Smooth muscle cell of the brain vasculature (primary cell): ENCODE results near the gene TTC3.

Source experiments
- DNase-seq: peaks from one replicate; pipeline ENCODE4 v3.0.0-alpha.2; 2012; ENCODE audit warnings: low read depth, low spot score

TTC3 gene

DNA sequence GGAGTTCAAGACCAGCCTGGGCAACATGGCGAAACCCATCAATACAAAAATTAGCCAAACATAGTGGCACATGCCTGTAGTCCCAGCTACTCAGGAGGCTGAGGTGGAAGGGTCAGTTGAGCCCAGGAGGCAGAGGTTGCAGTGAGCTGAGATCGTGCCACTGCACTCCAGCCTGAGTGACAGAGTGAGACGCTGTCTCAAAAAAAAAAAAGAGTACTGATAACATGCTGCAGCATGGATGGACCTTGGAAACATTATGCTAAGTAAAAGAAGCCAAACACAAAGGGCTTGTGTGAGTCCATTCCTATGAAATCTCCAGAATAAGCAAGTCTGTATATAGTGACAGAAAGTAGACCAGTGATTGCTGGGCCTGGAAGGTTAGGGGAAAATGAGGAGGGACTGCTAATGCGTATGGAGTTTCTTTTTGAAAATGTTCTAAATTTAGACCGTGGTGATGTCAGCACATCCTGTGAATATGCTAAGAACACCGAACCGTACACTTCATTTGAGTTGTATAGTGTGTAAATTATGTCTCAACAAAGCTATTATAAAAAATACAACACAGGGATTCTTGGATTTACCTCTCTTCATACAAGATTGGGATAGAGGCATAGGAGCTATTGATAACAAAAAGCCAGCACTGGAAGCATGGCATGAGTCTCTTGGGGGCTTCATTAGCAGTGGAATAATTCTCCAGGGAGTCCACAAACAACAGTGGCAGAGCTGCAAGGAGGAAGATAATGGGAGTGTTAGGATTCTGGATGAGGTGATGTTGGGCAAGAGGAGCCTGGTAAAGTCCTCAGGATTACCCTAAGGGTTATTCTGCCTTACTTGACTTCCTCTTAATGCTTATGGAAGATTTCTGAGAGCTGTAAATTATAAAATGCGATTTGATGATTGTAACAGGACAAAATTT lies 73.5 kb downstream of the TTC3 start:
- no peak for DNase-seq

GRCh38 chr21:37149411-37149810 lies 76.4 kb downstream of the TTC3 start:
- no peak for DNase-seq

DNA sequence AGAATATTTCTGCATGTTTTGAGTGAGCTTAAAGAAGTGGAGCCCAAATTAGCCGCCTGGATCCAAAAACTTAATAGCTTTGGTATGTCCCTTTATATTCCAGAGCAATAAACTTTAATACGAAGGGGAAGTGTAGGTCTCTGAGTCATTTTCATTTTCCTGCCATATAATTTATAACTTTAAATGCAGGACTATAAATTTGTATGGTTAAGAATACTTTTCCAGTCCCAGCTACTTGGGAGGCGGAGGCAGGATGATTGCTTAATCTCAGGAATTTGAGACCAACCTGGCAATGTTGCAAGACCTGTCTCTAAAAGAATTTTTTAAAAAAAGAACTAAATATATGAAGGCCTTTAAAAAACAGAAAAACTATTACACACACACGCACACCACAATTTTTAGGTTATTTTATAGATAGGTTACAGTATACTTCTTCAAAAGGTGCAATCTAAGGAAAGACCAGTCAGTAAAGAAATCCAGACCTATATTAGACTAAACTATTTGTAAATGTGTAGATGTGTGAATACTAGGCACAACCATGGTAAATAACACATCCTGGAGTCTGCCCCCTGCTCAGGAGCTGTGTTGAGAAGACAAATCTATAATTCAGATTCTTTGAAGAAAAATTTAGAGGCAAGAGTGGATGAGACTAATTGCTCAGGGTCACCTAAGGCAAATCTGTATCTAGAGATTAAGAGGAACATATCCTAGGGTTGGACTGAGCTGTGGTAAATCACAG lies 80.3 kb downstream of the TTC3 start:
- no peak for DNase-seq

DNA sequence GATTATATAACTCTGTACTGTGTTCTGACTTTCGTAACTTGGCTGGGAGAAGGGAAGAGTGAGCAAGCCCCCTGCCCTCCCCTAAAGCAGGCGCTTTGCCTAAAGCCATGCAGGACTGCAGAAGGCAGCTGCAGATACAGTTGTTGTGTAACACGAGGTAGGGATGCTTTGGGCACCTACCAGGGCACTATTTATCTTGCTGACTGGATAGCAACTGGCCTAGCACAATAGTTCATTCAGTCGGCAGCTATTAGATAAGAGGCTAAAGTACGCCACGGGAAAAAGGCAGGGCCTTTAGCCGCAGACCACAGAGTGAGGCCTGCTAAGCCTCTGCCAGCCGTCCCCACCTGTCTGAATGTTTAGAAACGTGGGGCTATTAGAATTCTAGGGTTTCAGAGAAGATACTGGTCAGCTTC lies 80.9 kb downstream of the TTC3 start:
- no peak for DNase-seq

DNA sequence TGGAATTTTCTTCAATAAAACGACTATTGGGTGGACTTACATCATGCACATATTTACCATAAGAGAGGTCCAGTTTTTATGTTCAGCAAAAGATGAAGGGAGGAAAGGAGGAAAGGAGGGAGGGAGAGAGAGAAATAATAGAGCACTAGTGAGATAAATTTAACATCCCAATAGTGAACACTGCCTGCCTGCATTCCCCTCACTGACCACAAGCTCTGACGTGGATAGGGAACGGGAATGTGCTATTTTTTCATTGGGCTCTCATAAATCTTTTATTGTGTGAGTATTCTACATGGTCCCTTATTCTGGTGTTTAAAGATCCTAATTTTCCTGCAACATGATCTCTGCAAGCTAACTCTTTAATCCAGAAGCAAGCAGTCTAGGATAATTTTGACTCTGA lies 82.1 kb downstream of the TTC3 start:
- DNase-seq = no peak

GRCh38 chr21:37157938-37158337 lies 84.9 kb downstream of the TTC3 start:
- DNase-seq = no peak

DNA sequence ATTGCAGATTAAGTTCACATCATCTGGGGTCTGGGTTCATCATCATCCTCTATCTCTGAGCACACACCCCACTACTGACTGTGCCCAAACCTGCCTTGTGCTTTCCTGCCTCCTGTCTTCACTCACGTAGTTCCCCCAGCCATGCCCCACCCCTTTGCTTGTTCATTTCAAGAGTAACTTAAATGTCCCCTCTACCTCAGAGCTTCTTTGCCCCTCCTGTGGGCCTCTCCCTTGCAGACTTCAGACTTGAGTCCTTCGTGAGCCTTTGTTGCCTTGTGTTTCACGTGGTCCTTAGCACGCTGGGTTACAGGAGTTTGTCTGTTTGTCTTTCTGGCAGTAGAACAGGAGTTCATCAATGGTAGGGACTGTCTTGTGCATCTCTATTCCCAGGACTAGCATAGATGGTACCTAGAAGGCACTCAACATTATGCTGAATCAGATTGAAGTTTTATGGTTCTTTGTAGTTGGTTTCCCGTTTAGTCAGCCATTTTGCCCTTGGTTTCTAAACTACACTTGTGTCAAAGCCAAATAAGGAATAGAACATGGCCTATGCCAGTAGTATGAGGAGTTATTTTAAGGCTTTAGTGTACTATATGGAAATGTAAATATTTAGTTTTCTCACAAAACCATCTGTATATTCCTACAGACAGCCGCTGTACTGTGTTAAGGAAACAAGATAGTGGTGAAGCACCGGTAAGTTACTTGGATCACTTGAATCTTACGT lies 86.2 kb downstream of the TTC3 start:
- DNase-seq = no peak

DNA sequence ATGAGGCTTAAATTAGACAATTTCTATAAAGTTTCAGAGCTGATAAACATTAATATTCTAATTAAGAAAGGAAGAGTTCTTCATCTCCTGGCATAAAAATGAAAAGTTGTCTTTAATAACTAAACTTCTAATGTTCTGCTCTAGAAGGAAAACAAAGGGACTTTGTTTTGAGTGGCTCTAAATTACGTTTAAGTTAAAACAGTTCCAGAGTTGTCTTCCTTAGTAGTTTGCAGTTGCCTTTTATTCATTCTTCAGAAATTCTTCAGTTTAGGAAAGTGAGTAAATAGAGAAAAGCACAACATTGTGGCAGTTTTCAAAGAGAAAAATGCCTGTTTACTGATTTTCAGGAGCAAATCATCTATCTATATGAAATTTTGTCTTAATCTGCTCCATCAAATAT lies 86.9 kb downstream of the TTC3 start:
- no peak for DNase-seq

DNA sequence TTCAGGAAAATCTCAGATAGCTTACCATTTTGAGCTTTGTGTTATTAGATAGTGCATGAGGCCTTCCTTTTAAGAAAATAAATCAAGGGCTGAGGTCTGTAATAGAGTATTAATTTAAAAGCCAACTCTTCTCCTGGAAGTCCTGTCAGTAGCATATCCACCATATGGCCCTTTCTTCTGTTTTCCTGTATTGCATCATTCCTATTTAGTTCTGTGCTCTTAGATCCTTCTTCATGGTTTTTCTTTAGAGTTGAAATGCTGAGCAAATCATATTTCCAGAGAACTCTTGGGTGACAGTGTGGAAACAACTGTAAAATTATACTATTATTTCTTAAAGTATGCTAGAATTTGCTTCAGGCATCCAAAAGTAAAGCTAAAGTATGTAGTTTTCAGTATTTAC lies 91.7 kb downstream of the TTC3 start:
- no peak for DNase-seq

DNA sequence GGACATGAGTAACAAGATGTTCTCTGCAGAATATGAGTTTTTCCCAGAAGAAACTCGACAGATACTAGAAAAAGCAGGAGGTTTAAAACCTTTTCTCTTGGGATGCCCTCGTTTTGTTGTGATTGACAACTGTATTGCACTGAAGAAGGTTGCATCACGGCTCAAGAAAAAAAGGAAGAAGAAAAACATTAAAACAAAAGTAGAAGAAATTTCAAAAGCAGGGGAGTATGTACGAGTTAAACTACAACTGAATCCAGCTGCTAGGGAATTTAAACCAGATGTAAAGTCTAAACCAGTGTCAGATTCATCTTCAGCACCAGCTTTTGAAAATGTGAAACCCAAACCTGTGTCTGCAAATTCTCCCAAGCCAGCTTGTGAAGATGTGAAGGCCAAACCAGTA lies 92.5 kb downstream of the TTC3 start:
- no peak for DNase-seq

DNA sequence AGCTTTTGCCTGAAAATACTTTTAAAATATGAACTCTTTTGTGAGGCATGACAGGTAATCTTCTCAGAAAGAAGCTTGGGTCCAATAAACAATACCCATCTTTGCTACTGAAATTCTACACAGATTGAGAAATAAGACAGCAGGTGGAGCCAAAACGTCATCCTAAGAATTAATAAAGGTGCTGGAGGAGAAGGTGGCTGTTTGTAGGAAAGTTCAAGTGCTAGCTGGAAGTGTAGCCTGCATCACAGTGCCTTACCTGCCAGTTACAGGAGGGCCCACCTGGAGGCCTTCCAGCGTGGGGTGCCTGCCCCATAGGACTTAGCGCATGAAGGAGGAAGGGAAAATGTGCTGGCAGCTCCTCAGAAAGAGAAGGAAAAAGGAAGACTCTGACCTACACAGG lies 93.7 kb downstream of the TTC3 start:
- no peak for DNase-seq

GRCh38 chr21:37168666-37169065 lies 95.6 kb downstream of the TTC3 start:
- DNase-seq = no peak

DNA sequence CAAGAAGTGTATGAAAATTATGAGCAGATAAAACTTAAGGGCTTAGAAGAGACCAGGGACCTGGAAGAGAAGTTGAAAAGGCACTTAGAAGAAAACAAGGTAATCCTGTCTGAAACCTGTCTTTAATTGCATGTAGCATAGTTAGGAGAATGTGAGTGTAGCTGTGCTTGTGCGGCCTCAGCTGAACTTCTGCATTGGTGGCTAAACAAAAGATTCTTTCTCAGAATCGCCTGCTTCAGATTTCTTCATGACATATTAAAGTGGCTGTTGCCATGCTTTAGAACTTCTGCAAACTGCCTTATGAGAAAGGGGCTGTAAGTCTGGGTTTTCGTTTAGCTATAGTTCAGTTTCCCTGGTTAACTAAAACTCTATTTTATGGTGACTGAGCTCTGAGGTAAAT lies 99.6 kb downstream of the TTC3 start:
- DNase-seq = no peak

DNA sequence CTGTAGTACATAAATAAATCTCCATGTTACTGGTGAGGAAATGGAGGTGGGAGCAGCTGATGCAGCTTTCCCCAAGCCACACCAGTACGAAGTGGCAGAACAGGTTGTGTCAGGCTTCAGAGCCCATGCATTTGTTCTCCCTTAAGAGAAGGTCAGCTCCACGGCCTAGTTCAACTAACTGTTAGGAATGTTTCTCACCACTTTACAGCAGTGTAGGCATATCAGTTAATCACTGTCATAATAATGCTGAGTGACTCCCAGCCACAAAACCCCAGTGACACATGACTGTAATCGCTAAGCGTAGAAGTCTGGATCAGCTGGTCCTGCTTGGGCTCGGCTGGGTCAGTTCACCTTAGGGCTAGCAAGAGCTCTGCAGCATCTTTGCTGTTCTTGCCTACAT lies 103.7 kb downstream of the TTC3 start:
- no peak for DNase-seq

GRCh38 chr21:37181059-37181458 lies 108.0 kb downstream of the TTC3 start:
- DNase-seq = no peak

DNA sequence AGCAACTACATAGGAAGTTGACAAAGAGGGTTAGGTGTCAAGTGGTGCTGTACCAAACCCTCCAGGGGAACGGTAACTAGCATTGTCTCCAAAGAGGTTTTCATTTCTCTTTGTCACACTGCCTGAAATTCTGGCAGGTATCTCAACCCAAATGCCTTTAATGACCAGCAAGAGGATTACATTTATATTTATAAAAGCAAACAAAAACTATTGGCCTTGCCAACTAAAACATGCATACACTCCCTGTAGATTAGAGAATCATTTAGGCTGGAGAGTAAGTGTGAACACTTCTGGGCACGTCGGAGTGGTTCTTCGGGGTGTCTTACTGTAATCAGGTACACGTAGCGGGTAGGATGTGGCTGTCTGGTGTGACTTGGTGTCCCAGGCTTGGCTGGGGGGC lies 109.2 kb downstream of the TTC3 start:
- DNase-seq = no peak

DNA sequence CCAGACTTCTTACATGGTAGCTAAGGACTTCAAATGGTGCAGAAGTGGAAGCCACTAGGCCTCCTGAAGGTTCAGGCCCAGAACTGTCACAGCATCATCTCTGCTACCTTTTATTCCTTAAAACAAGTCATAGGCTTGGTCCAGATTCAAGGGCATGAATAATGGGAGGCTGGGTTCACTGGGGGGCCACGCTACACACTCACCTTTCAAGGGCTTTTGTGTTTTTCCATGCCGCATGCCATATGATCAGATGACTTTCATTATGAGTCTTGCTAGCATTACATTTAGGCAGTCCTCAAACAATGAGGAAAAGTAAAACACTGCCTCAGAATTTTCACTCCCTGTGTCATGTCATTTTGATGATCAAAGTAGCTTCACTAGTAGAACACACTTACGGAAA lies 110.7 kb downstream of the TTC3 start:
- DNase-seq = no peak

DNA sequence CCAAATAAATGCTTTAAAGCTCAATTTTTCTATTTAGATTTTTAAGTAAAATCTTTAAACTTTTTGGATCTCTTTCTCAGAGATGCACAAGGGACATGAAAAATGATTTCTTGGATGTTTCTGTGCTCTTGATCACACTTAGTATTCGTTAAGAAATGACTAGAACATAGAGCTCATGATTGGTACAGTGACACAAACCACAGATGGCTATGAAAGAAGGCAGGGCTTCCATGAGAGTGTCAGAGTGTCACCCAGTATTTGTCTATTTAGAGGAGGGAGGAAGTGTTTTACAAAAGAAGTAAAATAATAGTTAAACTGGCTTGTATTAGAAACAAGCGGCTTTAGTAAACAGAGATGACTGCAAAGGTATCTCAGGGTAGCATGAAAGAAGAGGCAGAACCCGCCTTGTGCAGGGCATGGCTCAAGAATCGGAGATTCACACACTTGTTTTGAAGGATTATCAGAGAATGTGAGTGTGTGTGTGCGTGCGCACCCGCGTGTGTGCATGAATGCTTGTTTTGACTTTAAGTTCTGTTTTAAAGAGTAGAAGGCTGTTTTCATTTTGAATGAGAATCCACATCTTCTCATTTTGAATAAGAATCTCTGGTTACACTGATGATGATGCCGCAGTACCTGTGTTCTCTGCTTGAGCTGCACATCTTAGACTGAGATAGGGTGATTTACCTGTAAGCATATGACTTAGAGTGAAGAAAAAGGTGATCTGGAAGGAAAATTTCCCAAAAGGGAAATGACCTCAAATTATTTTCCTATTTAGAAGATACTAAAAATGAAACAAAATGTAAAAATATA lies 111.9 kb downstream of the TTC3 start:
- no peak for DNase-seq

DNA sequence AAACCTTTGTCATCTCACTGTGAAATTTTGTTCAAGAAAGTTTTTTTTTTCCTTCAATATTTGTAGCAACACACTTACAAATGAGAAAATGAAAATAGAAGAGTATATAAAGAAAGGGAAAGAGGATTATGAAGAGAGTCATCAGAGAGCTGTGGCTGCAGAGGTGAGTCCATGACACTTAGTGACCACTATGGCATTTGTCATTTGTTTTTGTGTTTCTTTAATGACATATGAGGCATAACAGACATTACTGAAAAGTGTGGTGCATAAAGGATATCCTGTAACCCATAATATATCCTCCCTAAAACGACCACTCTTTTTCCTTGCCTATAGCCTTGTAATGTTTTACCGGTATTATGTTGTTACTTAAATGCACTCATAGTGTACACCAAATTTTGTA lies 113.9 kb downstream of the TTC3 start:
- no peak for DNase-seq

DNA sequence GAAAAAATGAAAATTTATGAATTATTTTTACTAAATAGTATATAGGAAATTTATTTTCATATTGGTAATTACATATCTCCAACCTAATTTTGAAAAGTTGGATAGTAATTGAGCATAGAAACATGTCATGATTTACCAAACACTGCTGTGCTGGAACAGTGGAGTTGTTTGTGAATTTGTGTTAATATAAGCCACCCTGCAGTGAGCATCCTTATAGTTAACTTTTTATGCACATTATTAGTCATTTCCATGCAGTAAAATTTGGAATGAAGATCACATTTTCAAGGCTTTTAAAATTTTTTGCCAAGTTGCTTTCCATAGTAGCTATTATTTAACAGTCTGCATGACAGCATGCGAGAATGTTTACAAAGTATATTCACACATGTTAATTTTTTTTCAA lies 115.8 kb downstream of the TTC3 start:
- DNase-seq = no peak

DNA sequence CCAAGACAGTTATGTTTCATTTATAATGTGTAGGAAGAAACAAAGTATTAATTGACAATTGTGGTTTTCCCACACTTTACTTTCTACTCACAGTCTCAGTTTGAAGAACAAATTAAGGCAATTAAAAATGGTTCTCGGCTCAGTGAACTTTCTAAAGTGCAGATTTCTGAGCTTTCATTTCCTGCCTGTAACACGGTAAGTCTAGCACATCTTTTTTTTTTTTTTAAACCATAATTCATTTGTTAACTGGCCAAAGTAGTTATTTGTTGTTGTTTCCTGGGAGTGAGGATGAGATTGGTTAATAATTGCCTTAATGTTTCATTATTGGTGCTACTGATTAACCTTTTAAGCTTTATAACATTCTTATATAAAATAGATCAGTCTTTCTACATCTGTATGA lies 119.0 kb downstream of the TTC3 start:
- DNase-seq = no peak

- DNase-seq = no peak
These were observed 120.0 kb downstream of the TTC3 start for GRCh38 chr21:37193006-37193405.
